ENCODE measurements around the gene RPS29.
A peak's percentile ranks its signal among the peaks of the same experiment; 100 is the strongest.
"Not testable (repeated sequence)": the region's sequence is repeated elsewhere in the genome, so short reads cannot be mapped to it uniquely, and the experiment has no call there.

RPS29 gene

GRCh38 chr14:49585803-49586672 lies at the start of gene RPS29:
TSS of gene RPS29 (minus strand) at chr14:49586380. CDS start at chr14:49586346, 34 bp downstream.
- peak; percentile 94 for DNase-seq (ENCODE audit: low spot score)

GRCh38 chr14:49634547-49635334 lies 48.6 kb upstream of the RPS29 start, which contains the start of gene DNAAF2:
TSS of gene DNAAF2 (minus strand) at chr14:49635244. CDS start at chr14:49635149, 95 bp downstream.
- peak; percentile 77 for DNase-seq (ENCODE audit: low spot score)

DNA sequence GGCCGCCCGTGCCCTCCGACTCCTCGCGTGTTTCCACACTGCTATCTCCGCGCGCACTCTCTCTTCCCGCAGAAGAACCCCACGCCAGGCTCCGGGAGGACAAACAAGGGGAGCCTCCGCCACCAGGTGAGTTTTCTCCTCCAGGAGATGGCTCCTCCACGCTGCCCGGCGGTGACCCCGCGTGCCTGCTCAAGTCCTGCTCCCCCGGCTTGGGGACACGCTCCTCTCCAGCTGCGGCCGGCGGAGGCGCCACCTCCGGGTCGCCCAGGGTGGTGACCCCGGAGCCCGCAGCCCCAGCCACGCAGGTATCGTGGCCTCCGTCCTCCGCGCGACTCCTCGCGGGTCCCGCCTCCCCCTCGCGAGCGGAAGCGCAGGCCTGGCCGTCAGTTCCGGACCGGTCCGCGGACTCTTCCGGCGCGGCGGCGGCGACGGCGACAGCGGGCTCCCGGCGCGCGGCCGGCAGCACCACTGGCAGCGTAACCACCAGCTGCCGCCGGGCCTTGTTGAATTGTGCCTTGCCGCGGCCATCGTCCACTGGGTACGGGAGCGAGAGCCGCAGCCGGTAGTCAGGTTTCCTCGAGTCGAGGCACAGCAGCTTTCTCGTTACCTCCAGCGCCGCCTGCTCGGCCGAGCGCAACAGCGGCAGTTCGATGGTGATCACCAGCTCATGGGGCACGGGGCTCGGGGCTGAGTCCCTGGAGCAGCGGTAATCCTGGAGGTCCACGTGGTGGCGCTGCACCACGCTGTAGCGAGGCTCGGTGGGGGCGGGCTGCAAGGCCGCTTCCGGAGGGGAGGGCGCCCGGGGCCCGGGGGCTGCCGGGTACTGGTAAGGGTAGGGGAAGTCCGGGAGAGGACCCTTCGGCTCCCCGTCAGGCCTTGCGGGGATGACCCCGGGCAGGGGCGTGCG lies 47.7 kb upstream of the RPS29 start:
- DNase-seq (ENCODE audit: low spot score) = peak; percentile 94

- no peak for DNase-seq (ENCODE audit: low spot score)
Measured at GRCh38 chr14:49623941-49624839, 38.0 kb upstream of the RPS29 start.

DNA sequence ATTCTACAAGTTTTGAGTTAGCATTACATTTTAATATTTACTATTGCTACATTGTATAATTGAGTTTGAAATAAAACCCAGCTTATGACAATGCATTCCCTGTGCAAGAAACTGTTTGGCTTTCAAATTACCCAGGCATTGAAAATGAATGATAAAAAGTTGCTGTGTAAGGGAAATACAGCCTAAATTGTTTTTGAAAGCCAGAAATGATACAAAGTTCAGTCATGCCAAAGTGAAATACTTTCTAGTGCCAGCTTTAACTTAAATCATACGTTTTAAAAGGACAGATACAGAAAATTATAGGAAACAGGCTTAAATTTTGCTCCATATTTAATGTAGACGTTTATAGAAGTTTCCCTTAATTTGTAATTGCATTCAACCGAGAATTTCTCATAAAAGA lies 37.2 kb upstream of the RPS29 start:
- no peak for DNase-seq (ENCODE audit: low spot score)

GRCh38 chr14:49622022-49622607 lies 35.9 kb upstream of the RPS29 start:
- DNase-seq (ENCODE audit: low spot score) = no peak

GRCh38 chr14:49621114-49621881 lies 35.1 kb upstream of the RPS29 start:
- DNase-seq (ENCODE audit: low spot score) = peak; percentile 53

- peak; percentile 99 for DNase-seq (ENCODE audit: low spot score)
Measured at GRCh38 chr14:49620182-49621113, 34.3 kb upstream of the RPS29 start, which contains the start of the genes MGAT2 and RPL36AL. TSS of gene MGAT2 (plus strand) at chr14:49620799. CDS start at chr14:49621269, 470 bp downstream. TSS of gene RPL36AL (minus strand) at chr14:49620626. CDS start at chr14:49619104, 1,522 bp downstream.

DNA sequence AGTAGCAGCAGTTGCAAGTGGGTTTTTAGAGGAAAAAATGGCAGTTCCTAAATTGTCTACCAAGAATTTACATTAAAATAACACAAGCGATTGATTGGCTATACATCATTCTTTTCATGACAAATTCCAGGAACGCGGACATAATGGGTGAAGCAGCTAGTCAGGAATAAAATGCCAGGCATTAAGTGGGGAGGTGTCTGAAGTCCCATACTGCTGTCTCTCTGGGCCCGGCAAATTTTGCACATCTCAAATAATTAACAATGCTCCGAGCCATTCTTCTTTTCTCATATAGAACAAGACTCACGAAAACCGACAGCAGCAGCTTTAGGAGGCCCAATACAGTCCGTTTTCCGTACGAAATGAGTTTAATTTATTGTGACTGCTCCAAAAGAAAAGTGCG lies 33.5 kb upstream of the RPS29 start:
- no peak for DNase-seq (ENCODE audit: low spot score)

DNA sequence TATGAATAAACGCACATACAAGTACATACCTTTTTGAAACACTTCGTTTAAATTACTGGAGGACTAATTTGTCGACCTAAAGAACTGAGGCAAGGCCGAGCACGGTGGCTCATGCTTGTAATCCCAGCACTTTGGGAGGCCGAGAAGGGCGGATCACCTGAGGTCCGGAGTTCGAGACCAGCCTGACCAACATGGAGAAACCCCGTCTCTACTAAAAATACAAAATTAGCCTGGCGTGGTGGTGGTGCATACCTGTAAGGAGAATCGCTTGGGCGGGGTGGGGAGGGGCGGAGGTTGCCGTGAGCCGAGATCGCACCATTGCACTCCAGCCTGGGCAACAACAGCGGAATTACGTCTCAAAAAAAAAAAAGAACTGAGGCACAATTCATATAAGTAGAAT lies 33.1 kb upstream of the RPS29 start:
- DNase-seq (ENCODE audit: low spot score) = not testable (repeated sequence)

DNA sequence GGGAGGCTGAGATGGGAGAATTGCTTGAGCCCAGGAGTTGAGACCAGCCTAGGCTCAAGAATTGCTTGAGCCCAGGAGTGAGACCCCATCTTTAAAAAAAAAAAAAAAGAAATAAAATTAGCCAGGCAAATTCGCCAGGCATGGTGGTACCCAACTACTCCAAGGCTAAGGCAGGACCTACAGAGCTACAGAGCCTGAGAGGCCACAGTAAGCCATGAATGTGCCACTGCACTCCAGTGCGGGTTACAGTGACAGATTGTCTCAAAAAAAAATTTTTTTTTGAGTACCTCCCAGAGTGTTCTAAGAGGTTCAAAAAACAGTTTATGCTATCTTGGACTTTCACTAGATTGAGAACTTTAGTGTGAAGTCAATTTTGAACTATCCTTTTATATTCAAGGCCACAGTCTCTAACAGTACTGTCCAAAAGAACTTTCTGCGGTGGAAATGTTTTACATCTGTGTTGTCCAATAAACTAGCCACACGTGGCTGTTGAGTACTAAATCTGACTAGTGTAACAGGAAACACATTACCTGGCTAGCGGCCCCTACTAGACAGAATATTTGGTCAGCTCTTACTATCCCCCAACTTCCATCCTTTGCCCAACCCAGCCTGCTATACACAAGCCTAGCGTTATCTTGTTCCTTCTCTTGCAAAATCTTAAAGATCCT lies 31.8 kb upstream of the RPS29 start:
- no peak for DNase-seq (ENCODE audit: low spot score)

GRCh38 chr14:49615776-49616175 lies 29.6 kb upstream of the RPS29 start:
- DNase-seq (ENCODE audit: low spot score) = no peak

DNA sequence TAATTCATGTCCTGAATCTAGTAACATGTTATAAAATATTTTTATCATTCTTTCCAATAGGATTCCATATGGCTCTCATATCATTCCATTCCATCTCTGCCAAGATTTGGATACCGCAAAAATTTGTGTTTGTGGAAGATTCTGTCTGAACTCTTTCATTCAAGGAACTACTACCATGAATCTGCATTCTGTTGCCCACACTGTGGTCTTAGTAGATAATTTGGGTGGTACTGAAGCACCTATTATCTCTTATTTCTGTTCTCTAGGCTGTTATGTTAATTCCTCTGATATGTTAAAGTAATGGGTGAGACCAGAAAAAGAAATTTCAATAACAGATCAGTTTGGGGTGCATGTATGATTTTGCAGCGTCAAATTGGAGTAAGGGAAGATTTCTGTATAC lies 28.0 kb upstream of the RPS29 start:
- DNase-seq (ENCODE audit: low spot score) = no peak

- DNase-seq (ENCODE audit: low spot score) = no peak
Measured at GRCh38 chr14:49612671-49613070, 26.5 kb upstream of the RPS29 start.

DNA sequence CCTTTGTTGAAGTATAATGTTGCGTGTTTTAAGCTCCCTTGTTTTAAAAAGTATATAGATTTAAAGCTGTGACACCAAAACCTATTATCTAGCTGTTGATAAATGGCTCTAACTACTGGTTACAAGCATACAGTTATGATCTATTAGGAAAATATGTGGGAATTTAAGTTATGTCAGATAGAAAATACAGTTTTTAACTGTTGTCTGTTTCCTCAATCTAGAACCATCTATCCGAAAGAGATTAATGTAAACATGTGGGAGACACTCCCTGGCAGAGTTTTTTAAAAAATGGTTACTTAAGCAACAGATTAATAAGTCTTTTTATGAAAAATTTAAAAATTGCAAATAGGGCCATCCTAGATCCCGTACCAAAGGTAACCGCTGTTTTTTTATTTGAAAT lies 26.1 kb upstream of the RPS29 start:
- no peak for DNase-seq (ENCODE audit: low spot score)

DNA sequence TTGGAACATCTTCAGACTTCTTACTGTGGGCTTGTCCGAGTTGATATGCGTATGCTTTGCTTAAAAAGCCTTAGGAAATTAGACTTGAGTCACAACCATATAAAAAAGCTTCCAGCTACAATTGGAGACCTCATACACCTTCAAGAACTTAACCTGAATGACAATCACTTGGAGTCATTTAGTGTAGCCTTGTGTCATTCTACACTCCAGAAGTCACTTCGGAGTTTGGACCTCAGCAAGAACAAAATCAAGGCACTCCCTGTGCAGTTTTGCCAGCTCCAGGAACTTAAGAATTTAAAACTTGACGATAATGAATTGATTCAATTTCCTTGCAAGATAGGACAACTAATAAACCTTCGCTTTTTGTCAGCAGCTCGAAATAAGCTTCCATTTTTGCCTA lies 21.4 kb upstream of the RPS29 start:
- no peak for DNase-seq (ENCODE audit: low spot score)

DNA sequence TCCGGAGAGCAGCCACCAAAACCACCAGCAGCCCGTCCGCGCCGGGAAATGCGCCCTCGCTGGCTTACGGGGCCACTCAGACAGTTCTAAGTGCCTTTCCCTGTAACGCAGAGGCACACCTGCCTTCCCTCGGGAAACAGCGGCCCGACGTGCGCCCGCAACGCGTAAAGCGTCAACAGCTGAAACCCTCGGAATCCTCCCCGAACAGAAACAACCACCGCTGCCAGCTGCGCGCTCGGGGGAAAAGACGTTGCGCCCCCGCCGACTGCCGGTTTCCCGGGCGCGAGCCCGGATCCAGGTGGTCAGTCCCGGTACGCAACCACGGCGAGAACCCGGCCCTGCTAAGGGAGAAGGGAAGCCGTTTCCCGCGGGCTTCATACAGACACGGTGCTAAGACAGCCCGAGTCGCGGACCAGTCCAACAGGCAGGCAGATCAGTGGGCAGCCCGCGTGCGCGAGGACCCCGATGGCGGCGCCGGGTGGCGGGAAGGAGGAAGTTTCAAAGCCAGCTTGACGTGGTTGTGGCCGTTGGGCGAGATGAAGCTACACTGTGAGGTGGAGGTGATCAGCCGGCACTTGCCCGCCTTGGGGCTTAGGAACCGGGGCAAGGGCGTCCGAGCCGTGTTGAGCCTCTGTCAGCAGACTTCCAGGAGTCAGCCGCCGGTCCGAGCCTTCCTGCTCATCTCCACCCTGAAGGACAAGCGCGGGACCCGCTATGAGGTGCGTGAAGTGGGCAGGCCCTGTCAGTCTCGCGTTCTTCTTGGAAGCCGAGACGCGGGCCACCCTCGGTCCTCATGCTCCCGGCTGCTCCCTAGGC lies 12.5 kb upstream of the RPS29 start, which contains the start of gene LRR1:
TSS of gene LRR1 (plus strand) at position 456 of the 816 bp plus-strand sequence. CDS start at position 537, 81 bp downstream.
- DNase-seq (ENCODE audit: low spot score) = peak; percentile 82

Measured in AG08396 (cell line).